ENCODE measurements around the gene ERFE. TPM values are rescaled to one million over a fixed set of nuclear protein-coding genes. Genes with fewer than 3 reads are reported as not detected.

The ERFE gene
- total RNA-seq, 1 donor from 2014 or later = 0.44 TPM

GRCh38 chr2:238162846-238163441, 4.2 kb downstream of the ERFE start:
- H3K4me3 ChIP-seq = no peak overlapping the region
- DNase-seq = no peak
- intact Hi-C loops (cut with micrococcal nuclease) = no loop called here
- peaks cover 68% of the 10 kb centered on the region for H3K27me3 ChIP-seq (ENCODE audit: low read depth)
- no peak overlapping the region for H3K27ac ChIP-seq (replicated peaks)
- H3K4me1 ChIP-seq = peaks cover 32% of the 10 kb centered on the region
- peaks cover 3% of the 10 kb centered on the region for H3K36me3 ChIP-seq
- no peaks in the 10 kb centered on the region for H3K9me3 ChIP-seq (replicated peaks)
- no peak for TF ChIP-seq CTCF (IDR thresholded peaks at IDR 0.05; ENCODE audit: borderline replicate concordance)

GRCh38 chr2:238163481-238164198, 4.9 kb downstream of the ERFE start:
- TF ChIP-seq CTCF (IDR thresholded peaks at IDR 0.05; ENCODE audit: borderline replicate concordance) = no peak
- Histone ChIP-seq H3K4me1 (peaks cover 28% of the 10 kb centered on the region), H3K27me3 (ENCODE audit: low read depth) (peaks cover 61% of the 10 kb centered on the region), H3K9me3 (replicated peaks) (no peaks in the 10 kb centered on the region), H3K36me3 (peaks cover 10% of the 10 kb centered on the region), H3K27ac (replicated peaks) (no peak overlapping the region), H3K4me3 (peak overlapping the region; percentile 50)
- intact Hi-C loops (cut with micrococcal nuclease) = no loop called here
- peak; percentile 13 for DNase-seq

- TF ChIP-seq CTCF (IDR thresholded peaks at IDR 0.05; ENCODE audit: borderline replicate concordance) = no peak
- Histone ChIP-seq H3K9me3 (replicated peaks) (no peaks in the 10 kb centered on the region), H3K4me3 (no peak overlapping the region), H3K36me3 (peaks cover 22% of the 10 kb centered on the region), H3K4me1 (peaks cover 30% of the 10 kb centered on the region), H3K27ac (replicated peaks) (no peak overlapping the region), H3K27me3 (ENCODE audit: low read depth) (peaks cover 50% of the 10 kb centered on the region)
- intact Hi-C loops (cut with micrococcal nuclease) = no loop called here
- no peak for DNase-seq
These were observed 6.1 kb downstream of the ERFE start for GRCh38 chr2:238164906-238165287.

- peaks cover 27% of the 10 kb centered on the region for H3K36me3 ChIP-seq
- H3K27ac ChIP-seq (replicated peaks) = no peak overlapping the region
- peaks cover 30% of the 10 kb centered on the region for H3K4me1 ChIP-seq
- H3K27me3 ChIP-seq (ENCODE audit: low read depth) = peaks cover 45% of the 10 kb centered on the region
- intact Hi-C loops (cut with micrococcal nuclease) = no loop called here
- H3K4me3 ChIP-seq = no peak overlapping the region
- no peak for TF ChIP-seq CTCF (IDR thresholded peaks at IDR 0.05; ENCODE audit: borderline replicate concordance)
- no peak for DNase-seq
- no peaks in the 10 kb centered on the region for H3K9me3 ChIP-seq (replicated peaks)
These were observed 6.6 kb downstream of the ERFE start for GRCh38 chr2:238165288-238165921.

- no peak for TF ChIP-seq CTCF (IDR thresholded peaks at IDR 0.05; ENCODE audit: borderline replicate concordance)
- peak; percentile 12 for DNase-seq
- peaks cover 39% of the 10 kb centered on the region for H3K36me3 ChIP-seq
- no peak overlapping the region for H3K4me3 ChIP-seq
- intact Hi-C loops (cut with micrococcal nuclease) = no loop called here
- H3K9me3 ChIP-seq (replicated peaks) = no peaks in the 10 kb centered on the region
- peaks cover 27% of the 10 kb centered on the region for H3K4me1 ChIP-seq
- no peak overlapping the region for H3K27ac ChIP-seq (replicated peaks)
- H3K27me3 ChIP-seq (ENCODE audit: low read depth) = peaks cover 34% of the 10 kb centered on the region
These were observed 7.9 kb downstream of the ERFE start for GRCh38 chr2:238166391-238167343.

Data from left ventricle myocardium inferior (tissue), 1 donor.